Osteoblast (primary cell): ENCODE results near the gene RNF125. TPM values are rescaled to one million over a fixed set of nuclear protein-coding genes. Genes with fewer than 3 reads are reported as not detected.

Experiments used
- DNase-seq: peaks from one replicate; pipeline ENCODE4 v3.0.0; 2011; ENCODE audit warnings: low spot score, mixed read lengths; ENCODE audit not compliant: insufficient read length; ENCODE audit errors: missing footprints
- H2AFZ ChIP-seq: 2 replicates; pipeline ENCODE4 v1.6.0; 2011; ENCODE audit warnings: mild to moderate bottlenecking, low read length
- H3K27ac ChIP-seq: 2 replicates; pipeline ENCODE4 v1.5.1; 2011; ENCODE audit warnings: mild to moderate bottlenecking, low read depth, low read length, moderate library complexity
- H3K27me3 ChIP-seq: 2 replicates; pipeline ENCODE4 v1.6.0; 2012; ENCODE audit warnings: mild to moderate bottlenecking, control low read depth, inconsistent platforms, low read length, moderate library complexity; ENCODE audit not compliant: insufficient read depth
- H3K36me3 ChIP-seq: 2 replicates; pipeline ENCODE4 v1.5.1; 2011; ENCODE audit warnings: mild to moderate bottlenecking, low read length, control low read depth, moderate library complexity; ENCODE audit not compliant: insufficient read depth
- H3K4me1 ChIP-seq: 2 replicates; pipeline ENCODE4 v1.5.1; 2011; ENCODE audit warnings: mild to moderate bottlenecking, low read length, control low read depth, moderate library complexity; ENCODE audit not compliant: insufficient read depth
- H3K4me2 ChIP-seq: 2 replicates; pipeline ENCODE4 v1.6.0; 2011; ENCODE audit warnings: mild to moderate bottlenecking, low read length; ENCODE audit not compliant: insufficient read depth
- H3K4me3 ChIP-seq: fragments of 200-600 bp; sonication (generic); 3 replicates; pipeline ENCODE4 v1.5.1; 2012; ENCODE audit warnings: mild to moderate bottlenecking, low read length, inconsistent platforms; ENCODE audit not compliant: insufficient read depth
- H3K79me2 ChIP-seq: 2 replicates; pipeline ENCODE4 v1.6.0; 2012; ENCODE audit warnings: mild to moderate bottlenecking, low read length, control low read depth, inconsistent platforms; ENCODE audit not compliant: insufficient read depth
- H3K9me3 ChIP-seq: 2 replicates; pipeline ENCODE4 v1.5.1; 2011; ENCODE audit warnings: low read depth, low read length, control low read depth
- H4K20me1 ChIP-seq: 2 replicates; pipeline ENCODE4 v1.6.0; 2012; ENCODE audit warnings: mild to moderate bottlenecking, low read length, control low read depth; ENCODE audit not compliant: insufficient read depth
- total RNA-seq: library from RNA; depleted of rRNA; stranded (reverse); fragments of >200 nt; gene quantifications from 2 replicates; pipeline ENCODE4 v1.2.3, GENCODE V29; 2012
- TF ChIP-seq, protein P1 (sequence below): IDR thresholded peaks from 2 replicates; pipeline ENCODE4 v1.5.1; 2011; ENCODE audit warnings: mild to moderate bottlenecking, low read depth, low read length, moderate library complexity; ENCODE audit errors: extremely low read depth

RNF125 gene
- total RNA-seq, 1 donor, result under 0.01 TPM

DNA sequence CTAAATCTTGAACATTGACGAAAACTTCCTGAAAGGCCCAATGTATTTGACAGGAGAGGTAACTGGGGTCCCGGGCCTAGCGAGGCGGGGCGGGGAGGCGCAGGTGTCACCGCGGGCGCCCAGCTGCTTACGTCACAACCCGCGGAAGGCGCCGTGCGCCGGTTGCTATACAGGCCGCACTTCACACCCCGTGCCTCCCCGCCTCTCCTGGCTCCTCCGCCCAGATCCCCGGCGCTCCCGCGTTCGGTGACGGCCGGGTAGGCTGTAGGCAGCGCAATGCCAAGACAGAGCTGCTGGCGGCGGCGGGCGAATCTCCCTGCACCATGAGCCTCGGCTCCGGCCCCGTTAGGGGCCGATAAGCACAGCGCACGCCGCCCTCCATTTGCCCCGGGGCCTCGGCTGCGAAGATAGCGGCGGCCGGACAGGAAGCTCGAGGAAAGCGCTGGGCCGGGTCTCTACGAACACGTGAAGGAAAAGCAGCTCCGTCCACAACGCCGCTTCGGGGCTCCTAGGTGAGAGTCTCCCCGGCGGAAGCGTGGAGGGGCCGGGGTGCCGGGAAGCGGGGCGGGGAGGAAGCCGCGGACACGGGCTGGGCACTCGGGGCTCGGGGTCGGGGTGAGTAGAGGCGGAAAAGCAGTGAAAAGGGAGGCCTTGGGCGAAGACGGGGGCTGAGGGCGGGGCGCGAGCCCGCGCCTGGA is 73.2 kb downstream of the RNF125 start, which contains the start of gene RNF138:
RNF138 (plus strand) TSS at position 151 of the 698 bp plus-strand sequence. CDS start 903 bp downstream, outside the sequence.
- Histone ChIP-seq H3K4me3 (peak within 1 kb of the TSS; percentile 96), H3K36me3 (peaks cover 5% of the 10 kb centered on the region), H3K4me1 (peaks cover 15% of the 10 kb centered on the region), H3K27me3 (no peaks in the 10 kb centered on the region), H3K4me2 (peak within 1 kb of the TSS; percentile 90), H2AFZ (peak within 1 kb of the TSS; percentile 92), H3K9me3 (no peaks in the 10 kb centered on the region), H3K79me2 (peaks cover 43% of the 10 kb centered on the region), H3K27ac (peak within 1 kb of the TSS; percentile 80), H4K20me1 (peaks cover 15% of the 10 kb centered on the region)
- DNase-seq, result peak; percentile 95
- TF ChIP-seq, protein P1, sequence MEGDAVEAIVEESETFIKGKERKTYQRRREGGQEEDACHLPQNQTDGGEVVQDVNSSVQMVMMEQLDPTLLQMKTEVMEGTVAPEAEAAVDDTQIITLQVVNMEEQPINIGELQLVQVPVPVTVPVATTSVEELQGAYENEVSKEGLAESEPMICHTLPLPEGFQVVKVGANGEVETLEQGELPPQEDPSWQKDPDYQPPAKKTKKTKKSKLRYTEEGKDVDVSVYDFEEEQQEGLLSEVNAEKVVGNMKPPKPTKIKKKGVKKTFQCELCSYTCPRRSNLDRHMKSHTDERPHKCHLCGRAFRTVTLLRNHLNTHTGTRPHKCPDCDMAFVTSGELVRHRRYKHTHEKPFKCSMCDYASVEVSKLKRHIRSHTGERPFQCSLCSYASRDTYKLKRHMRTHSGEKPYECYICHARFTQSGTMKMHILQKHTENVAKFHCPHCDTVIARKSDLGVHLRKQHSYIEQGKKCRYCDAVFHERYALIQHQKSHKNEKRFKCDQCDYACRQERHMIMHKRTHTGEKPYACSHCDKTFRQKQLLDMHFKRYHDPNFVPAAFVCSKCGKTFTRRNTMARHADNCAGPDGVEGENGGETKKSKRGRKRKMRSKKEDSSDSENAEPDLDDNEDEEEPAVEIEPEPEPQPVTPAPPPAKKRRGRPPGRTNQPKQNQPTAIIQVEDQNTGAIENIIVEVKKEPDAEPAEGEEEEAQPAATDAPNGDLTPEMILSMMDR, result no peak

DNA sequence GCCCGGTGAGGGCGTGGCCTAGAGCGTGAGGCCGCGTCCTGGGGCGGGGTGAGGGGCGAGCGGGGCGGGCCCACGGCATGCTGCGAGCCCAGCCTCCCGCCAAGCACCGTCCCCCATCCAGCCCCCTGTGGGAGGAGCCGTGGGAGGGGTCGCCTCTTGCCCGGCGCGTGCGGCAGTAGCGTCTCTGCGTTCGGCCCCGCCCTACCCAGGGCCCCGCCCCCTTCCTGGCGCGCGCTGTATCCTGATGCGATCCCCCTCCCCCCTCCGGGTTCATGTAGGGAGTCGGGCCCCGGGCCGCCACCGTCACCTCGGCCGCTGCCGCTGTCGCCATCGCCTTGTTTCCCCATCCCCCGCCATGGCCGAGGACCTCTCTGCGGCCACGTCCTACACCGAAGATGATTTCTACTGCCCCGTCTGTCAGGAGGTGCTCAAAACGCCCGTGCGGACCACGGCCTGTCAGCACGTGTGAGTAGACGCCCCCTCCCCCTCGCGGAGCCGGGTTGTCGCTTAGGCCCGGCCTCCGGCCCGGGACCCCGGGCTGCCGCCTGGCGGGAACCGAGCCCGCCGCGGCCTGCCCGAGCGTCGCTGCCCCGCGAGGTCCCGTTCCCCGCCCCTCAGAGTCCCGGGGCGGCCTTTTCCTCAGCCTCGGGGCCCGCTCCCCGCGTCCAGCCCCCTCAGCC is 73.9 kb downstream of the RNF125 start:
- peak overlapping the region; percentile 90 for H3K4me2 ChIP-seq
- DNase-seq, result peak; percentile 99
- H3K27me3 ChIP-seq, result no peaks in the 10 kb centered on the region
- peak overlapping the region; percentile 74 for H3K27ac ChIP-seq
- H3K9me3 ChIP-seq, result no peaks in the 10 kb centered on the region
- peaks cover 50% of the 10 kb centered on the region for H3K79me2 ChIP-seq
- peak overlapping the region; percentile 92 for H2AFZ ChIP-seq
- peaks cover 11% of the 10 kb centered on the region for H3K4me1 ChIP-seq
- TF ChIP-seq, protein P1, result no peak
- H4K20me1 ChIP-seq, result peaks cover 19% of the 10 kb centered on the region
- H3K4me3 ChIP-seq, result peak overlapping the region; percentile 96
- peaks cover 5% of the 10 kb centered on the region for H3K36me3 ChIP-seq

DNA sequence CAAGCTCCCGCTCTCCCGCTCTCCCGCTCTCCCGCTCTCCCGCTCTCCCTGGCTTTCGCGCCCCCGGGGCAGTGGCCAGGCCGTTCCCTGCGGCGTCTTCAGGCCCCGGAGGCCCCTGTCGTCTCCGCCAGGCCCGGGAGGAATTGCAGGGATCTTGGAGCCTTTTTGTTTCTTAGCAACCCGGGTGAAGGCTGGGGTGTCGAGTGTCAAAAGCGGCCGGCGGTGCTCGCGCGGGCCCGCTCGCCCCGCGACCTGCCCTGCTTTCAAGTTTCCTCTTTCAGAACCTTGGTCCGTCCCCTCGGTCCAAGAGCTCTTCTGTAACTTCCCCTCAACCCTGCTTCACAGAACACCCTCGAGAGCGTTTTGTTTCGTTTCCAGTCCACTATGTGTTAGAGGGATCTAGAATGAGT is 74.5 kb downstream of the RNF125 start:
- H3K36me3 ChIP-seq, result peaks cover 5% of the 10 kb centered on the region
- peaks cover 19% of the 10 kb centered on the region for H4K20me1 ChIP-seq
- H2AFZ ChIP-seq, result peak overlapping the region; percentile 92
- DNase-seq, result peak; percentile 89
- peak overlapping the region; percentile 96 for H3K4me3 ChIP-seq
- TF ChIP-seq, protein P1, result no peak
- peaks cover 11% of the 10 kb centered on the region for H3K4me1 ChIP-seq
- no peaks in the 10 kb centered on the region for H3K9me3 ChIP-seq
- no peaks in the 10 kb centered on the region for H3K27me3 ChIP-seq
- H3K4me2 ChIP-seq, result peak overlapping the region; percentile 83
- H3K79me2 ChIP-seq, result peaks cover 55% of the 10 kb centered on the region
- H3K27ac ChIP-seq, result peak overlapping the region; percentile 74

DNA sequence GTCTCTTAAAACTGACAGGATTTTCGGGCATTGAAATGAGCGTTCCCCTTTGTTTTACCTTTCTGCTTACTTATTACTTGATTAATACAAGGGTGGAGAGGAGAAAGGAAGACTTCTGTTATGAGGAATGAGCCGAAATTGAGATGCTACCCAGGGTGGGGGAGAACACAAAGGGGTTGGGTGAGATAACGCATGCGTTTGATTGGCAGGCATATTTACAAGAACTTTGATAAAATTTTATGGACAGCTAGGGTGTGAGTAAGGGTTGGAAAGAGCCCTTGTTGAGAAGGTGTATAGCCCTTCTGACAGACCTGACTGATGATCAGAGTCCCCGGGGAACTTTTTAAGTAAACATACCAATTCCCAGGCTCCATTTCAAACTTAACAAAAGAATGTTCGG is 74.9 kb downstream of the RNF125 start:
- DNase-seq, result peak; percentile 51
- peak overlapping the region; percentile 92 for H2AFZ ChIP-seq
- H3K27me3 ChIP-seq, result no peaks in the 10 kb centered on the region
- H3K79me2 ChIP-seq, result peaks cover 57% of the 10 kb centered on the region
- peak overlapping the region; percentile 74 for H3K27ac ChIP-seq
- H3K9me3 ChIP-seq, result no peaks in the 10 kb centered on the region
- TF ChIP-seq, protein P1, result no peak
- peaks cover 5% of the 10 kb centered on the region for H3K36me3 ChIP-seq
- peaks cover 11% of the 10 kb centered on the region for H3K4me1 ChIP-seq
- peak overlapping the region; percentile 96 for H3K4me3 ChIP-seq
- peaks cover 19% of the 10 kb centered on the region for H4K20me1 ChIP-seq
- peak overlapping the region; percentile 83 for H3K4me2 ChIP-seq
